NCI-H69 (cell line): ENCODE data around the gene IGF2BP2.
"Not testable (repeated sequence)": the region's sequence is repeated elsewhere in the genome, so short reads cannot be mapped to it uniquely, and the experiment has no call there.

Experiments used
- DNase-seq: peaks from one replicate; lab custom pipeline; 2025; lab: John Stamatoyannopoulos, UW

IGF2BP2 gene

DNA sequence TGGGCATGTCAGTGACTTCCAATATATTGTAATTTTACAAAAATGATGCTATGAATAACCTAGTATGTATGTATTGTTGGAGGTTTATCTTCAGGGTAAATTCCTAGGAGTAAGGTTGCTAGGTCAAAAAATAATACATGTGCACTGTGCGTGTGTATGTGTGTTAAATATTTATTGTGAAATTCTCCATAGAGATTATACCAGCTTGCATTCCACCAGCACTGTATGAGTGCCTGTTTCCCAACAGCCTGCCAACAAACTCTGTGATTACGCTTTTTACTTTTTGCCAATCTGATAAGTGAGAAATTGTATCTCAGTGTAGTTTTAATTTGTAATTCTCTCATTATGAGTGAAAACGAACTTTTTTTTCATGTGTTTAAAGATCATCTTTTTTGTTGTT, 12.6 kb upstream of the IGF2BP2 start:
- DNase-seq = no peak

DNA sequence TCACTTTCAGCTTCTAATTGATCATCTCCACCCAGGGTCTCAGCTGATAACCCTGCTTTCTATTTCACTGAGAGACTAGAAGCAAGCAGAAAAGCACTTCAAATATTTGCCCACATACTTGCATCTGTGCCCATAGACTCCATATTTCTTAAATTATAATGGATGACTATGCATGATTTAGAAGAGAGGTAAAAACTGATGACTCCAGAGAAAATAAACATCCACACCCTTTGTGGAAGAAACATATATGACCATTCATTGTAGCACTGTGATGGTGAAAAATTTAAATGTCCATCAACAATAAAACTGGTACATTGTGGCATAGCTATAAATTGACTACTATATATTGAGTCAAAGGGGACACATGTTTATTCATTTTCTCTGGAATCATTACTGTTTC, 7.1 kb upstream of the IGF2BP2 start:
- no peak for DNase-seq

DNA sequence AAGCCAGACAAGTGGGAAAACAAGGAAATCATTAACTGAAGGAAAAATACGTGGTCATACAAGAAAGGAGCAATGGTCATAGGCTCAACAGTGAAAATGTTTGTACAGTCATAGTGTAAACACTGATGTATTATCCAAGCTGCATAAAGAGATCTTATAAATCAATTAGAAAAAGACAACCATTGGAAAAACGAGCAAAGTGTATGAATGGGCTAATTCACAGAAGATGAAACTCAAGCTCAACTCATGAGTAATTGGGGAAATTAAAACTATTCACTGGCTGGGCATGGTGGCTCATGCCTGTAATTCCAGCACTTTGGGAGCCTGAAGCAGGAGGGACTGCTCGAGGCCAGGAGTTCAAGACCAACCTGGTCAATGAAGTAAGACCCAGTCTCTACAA, 6.4 kb upstream of the IGF2BP2 start:
- DNase-seq = no peak

DNA sequence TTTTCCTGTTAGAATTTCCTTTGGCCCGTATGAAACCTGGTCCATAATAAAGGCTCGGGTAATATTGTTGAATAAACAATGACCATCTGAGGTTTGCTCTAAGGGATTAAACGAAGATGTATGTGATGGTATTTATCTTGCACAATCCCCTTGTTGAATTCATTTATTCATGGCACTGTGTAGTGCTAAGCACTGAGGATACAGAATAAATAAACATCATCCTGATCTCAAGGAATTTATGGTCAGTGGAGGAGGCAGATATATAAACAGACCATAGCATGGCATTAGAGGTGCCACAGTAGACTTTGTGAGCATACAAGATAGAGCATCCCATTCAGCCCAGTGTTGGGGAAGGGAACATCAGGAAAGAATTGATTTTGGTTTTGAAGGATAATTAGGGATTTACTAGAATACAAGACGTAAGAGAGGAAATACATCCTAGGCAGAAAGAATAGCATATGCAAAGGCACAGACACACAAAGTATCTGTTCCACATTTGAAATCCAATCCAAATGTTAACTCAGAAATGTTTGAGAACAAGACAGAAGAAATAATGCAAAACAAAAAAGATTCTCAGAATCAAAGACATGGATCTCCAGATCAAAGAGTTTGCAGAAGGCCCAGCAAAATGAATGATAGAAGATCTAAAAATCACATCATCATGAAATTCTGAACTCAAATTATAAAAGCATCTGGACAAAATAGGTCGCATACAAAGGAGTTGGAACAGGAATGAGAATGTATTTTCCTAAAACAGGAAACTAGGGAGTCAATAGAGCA, 5.4 kb upstream of the IGF2BP2 start:
- DNase-seq = no peak

DNA sequence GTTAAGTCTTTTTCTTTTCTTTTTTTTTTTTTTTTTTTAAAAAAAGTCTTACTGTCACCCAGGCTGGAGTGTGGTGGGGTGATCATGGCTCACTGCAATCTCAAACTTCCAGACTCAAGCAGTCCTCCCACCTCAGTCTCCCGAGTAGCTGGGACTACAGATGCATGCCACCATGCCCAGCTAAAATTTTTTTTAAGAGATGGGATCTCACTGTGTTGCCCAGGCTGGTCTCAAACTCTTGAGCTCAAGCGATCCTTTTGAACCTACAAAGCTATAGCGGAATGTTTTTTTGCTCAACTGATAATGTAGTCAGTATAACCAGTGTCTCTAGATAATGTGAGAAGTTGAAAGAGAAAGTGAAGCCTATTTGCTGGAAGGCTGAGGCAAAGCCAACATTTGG, 3.9 kb upstream of the IGF2BP2 start:
- DNase-seq = no peak

DNA sequence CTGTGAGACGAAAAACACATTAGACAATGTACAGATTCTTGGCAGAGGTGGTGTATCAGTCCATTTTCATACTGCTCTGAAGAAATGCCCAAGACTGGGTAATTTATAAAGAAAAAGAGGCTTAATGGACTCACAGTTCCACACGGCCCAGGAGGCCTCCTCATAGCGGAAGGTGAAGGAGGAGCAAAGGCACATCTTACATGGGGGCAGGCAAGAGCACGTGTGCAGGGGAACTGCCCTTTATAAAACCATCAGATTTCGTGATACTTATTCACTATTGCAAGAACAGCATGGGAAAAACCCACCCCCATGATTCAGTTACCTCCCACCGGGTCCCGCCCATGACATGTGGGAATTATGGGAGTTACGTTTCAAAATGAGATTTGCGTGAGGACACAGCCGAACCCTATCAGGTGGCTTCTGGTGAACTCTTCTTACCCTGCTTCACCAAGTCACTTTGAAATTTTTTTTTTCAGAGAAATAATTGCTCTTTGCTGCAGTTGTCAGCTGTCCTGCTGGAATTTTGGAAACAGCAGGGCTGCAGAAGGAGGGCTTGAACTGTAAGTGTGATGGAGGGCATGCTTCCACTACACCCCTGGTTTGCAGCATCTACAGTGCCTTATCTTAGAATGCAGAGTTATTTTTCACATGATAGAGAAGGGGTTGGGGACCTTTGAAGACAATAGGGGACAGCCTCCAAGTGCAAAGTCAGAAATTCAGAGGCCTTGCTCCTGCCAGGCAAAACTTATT, 2.9 kb upstream of the IGF2BP2 start:
- no peak for DNase-seq

DNA sequence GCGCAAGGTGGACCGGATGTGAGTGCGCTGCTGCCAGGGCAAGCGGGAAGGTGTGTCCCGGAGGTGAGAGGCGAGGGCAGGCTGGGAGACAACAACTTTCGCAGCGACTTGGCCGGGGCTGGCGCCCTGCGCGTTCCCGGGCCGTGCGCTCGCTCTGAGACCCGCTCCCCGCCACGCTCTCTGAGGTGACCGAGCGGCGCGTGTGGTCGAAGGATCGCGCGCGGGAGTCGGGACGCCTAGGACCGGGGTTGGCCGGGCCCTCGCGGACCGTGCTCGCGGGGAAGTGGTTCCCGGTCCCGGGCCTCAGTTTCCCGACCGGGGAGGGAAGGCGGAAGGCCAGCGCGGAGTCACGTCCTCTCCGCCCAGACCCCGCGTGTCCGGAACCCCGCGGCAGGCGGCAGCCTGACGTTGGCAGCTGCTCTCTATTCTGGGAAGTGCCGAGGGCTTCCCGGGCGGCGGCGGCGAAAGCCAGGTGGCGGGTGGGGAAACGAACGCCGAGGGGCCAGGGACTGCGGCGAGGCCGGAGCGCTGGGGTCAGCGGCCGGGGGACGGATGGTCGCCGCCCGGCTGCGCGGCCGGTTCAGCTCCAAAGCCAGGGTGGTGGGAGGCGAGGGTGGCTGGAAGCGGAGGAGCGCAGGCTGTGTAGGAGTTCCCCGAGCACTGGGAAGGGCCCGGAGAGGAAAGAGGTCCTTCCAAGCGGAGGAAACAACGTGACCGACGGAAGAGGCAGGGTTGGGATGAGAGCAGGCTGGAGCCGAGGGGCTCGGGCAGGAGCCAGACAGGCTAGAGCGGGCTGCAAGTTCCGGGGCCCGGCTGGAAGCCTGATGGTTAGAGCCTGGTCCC, 1.0 kb upstream of the IGF2BP2 start:
- DNase-seq = peak; percentile 67

DNA sequence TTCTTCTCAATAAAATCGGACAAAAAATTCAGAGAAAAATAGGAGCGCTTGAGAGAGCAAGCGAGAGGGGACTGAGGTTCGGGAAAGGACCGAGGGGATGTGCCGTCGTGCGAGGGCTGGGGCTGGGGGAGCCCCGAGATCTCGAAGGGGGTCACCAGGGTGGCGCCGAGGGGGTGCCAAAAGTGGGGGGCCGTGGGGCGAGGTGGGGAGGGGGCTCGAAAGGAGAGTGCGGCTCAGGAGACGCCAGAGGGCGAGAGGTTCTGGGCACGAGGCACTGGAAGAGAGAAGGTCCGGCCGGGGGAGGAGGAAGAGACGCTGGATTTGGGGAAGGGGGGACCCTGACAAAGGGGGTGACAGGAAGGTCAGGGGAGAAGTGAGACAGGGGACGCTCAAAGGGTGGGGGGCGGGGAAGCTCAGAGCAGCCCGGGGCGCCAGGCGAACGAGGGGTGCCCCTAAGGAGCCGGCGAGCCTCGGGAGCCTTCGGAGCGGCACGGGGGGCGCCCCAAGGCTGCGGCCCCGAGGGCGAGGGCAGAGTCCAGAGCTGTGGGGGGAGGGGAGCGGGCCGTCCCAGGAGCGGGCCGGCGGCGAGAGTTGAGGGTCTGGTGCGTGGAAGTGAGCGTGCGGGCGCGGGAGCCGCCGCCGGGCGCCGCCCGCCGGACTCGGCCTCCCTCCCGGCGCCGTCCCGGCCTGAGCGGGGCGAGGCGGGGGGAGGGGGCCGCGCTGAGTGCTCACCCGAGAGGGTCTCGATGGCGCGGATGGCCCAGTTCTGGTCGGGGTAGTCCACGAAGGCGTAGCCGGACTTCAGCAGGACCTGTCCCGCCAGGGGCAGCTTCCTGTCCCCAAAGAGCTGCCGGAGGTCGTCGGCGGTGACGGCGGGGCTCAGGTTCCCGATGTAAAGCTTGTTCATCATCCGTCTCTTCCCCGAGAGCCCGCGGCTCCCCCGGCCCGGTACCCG, 514 bp downstream of the IGF2BP2 start:
- peak; percentile 36 for DNase-seq

DNA sequence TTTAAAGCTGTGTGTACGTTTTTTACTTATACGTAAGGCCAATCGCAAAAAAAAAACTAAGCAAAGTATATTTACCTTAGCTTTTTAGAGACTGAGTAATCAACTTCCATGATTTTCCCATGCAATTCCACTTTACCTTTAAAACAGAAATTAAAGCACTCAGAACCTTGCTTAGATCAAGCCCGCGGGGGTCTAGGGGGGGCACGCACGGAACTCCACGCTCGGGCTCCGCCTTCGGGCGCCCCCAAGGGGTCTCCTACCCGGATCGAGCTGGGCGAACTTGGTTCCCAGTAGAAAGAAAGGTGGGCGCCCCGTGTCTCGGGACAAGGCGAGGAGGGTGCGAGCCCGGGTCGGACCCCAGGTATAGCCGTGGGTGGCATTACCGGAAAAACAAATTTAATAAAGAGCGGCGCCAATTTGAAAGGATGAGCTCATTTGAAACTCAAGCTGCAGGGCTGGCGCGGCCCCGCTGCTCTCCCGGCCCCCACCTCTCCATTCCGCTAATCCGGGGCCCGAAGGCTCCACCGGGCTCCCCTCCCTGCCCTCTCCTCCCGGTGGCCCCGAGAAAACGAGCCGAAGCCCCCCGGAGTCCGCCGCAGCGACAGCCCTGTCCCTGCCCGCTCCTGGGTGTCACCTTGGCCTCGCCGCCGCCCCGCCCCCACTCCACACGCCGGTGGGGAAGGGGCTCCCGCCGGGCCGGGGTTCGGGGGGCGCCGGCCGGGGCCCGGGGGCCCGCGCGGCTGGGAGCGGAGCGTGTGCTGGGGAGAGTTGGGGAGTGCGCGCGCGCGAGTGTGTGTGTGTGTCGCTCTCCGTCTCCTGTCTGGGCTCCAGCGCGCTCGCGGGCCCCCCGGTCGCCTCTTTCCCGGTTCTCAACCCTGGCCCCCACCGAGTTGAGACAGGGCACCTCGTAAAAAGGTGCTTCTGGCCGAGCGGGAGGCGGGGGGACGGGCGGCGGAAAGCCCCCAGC, 1.5 kb downstream of the IGF2BP2 start:
- peak; percentile 36 for DNase-seq

DNA sequence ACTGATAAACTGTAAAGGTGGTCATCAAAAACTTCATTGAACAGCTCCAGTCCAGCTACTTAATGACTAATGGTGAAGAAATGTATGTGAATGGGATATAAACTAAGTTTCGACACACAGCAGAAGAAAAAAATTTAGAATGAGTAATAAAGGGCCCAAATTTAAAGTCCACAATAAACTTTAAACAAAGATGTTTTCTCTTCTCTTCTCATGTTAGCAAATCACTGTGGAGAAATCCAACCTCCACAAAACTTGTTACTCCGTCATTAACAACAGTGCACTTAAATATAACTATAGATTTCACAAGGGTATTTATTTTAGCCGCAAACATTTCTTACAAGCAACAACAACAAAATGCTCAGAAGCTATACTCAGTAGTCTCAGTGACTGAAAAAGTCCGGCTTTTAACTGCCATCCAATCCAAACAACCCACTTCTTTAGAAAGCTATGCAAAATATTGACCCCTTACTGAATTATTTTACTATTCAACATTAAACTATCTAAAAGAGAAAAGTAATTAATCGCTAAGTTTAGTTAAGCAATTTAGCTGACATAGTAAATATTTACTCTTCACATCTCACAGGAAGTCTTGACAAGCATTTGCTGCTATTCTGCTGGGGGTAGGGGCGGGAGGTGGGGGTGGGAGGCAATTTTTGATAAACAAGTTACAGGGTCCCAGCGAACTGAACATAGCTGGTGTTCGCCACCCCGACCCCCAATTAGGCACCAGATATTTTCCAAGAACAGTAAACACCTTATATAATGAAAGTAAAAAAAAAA, 2.4 kb downstream of the IGF2BP2 start:
- DNase-seq = no peak

DNA sequence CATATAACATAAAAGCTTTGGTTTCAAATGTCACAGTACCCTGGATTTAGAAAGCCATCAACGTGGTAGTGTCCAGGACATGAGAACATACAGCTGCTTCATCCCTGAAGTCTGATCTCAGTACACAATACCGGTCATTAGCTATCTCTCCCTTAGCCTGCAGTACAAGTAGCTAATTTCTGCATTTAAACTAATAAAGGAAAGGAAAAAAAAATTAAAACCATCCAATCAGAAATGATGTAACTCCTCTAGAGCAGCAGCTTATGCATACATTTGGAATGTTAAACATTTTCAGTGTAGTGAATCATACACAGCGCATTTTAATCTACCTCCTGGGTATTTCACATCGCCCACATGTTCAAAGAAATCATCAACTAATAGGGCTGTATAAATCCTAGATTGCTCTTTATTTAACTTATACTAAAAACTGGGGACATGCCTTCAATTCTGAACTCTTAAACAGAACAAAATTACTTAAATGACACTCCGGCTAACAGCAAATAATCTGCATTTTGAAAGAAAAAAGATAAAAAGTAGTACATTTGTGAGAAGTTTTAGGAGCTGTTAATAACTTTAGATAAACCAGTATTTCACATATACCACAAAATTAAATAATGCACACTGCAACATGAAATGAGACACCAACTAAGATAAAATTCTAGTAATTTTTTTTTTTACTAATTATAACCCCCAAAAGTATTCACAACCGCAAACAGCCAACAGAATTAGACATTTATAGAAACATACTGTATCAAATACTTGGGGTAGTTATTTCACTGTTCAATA, 3.7 kb downstream of the IGF2BP2 start:
- peak; percentile 24 for DNase-seq

DNA sequence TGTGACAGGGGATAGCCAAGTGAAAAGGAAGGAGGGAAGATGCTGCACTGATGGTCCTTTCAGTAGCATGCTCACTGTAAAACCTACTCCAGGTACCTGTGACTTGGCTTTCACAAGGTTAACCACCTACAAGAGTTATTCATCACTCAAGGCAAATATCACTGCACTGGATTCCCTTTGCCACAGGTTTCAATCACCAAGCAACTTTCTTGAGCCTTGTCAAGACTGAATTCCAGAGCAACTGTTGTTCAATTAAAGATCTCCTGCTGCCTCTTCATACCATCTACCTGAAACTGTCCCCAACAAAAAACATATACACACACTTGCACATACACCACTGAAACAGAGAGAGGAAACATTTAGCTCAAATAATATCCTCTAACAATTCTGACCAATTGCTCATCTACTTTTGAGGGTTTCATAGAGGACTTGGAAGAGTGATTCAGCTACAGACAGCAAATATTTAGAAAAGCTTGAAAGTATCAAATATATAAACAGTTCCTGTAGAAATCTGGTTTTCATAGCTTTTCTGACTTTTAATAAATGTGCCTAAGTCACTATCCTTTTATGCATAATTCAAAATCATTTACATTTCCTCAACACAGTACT, 6.5 kb downstream of the IGF2BP2 start:
- no peak for DNase-seq

DNA sequence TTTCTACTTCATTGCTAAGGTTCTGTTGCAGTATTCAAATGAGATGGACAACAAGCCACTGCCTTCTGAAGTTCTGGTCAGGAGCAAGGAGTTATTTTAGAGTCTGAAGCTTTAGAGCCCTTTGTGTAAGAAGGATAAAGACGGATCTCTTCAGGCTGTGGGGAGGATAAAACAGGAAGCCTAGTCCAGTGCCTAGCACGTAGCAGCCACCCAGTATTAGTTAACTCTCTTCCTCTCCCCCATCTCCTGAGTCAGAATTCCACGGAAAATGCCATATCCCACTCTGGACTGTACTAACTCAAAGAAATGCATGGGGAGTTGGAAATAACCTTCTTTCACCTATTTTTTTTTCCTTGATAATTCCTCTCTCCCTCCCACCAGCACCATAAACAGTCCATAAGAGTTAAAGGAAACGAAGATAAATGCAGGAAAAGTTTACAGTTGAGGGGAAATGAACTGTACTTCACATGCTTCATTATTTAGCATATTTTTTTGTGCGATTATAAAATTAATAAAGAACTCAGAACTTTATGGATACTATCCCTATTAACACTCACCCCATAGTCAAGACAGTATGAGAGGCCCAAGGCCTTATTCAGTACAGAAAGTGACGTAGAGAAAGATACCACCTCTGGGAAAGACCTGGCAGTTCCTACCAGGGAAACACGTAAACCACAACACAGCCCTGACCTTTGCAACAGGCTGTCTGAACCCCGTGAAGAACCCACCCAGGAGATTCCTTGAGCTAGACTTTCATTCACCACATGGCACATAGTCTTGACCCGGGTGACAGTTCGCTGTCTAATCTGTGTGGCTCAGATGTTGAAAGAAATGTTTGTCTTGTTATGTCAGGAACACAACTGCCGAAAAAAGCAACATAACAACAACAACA, 9.2 kb downstream of the IGF2BP2 start:
- DNase-seq = no peak

DNA sequence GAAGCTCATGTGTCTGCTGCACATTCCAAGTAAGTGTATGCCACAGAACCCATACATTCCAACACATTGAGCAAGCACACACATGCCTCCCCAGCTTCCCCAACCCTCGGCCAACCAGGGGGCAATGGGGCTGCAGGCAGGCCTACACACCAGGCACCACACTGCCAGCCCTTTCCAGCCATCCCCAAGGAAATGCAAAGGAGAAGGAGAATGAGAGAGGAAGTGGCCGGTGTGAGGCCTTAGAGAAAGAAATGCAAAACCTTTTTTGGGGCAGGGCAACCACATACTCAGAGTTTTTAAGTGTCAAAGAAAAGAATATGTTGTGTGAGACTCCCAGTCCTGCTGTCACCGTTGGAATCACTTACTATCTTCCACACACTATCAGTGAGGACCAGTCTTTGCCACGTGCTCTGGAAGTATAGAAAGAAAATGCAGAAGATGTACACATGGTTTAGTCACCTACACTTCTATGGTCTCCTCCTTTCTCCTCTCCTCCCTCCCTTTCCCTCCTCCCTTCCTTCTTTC, 11.1 kb downstream of the IGF2BP2 start:
- no peak for DNase-seq

DNA sequence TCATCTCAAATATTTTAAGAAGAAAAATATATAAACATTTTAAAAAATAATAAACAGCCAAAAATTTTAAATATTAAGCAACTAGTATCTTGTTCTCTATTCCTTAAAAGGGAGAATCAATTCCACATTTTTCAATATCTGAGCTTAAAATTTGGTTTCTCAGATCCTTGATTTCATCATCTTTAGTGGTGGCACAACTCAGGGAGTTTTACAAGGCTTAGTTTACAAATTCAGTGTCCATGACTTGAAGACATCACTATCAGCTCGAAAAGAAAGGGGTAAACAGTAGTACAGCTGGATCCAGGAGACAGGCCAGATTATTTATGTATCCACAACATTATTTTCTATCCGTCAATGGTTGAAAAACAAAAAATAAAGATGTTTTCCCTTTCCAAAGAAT, 11.6 kb downstream of the IGF2BP2 start:
- DNase-seq = no peak

DNA sequence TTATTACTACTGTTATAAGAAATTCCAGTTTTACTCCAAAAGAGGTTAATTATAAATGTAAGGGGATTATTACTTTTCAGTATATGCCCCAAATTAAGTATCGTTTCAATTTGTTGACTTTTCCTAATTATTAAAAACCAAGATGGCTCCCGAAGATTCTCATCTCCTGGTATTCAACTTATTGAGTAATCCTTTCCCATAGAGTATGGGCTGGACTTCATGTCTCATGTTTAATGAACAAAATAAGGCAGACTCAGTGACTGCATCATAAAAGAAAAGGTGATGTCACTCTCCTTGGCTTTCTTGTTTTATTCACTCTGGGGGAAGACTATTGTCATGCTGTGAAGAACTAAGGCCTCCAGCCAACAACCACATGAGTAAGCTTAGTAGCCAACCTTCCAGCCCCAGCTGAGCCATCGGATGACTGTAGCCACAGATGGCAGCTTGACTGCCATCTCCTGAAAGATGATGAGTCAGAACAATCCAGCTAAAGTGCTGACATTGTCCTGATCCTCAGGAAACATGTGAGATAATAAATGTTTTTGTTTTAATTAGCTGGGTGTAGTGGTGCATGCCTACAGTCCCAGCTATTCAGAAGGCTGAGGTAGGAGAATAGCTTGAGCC, 17.3 kb downstream of the IGF2BP2 start:
- DNase-seq = peak; percentile 13

DNA sequence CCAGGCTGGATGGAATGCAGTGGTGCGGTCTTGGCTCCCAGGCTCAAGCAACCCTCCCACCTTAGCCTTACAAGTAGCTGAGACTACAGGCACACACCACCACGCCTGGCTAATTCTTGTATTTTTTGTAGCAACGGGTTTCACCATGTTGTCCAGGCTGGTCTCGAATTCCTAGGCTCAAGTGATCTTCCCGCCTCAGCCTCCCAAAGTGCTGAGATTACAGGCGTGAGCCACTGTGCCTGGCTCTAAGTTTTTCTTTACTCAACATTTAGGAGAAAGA, 26.1 kb downstream of the IGF2BP2 start:
- not testable (repeated sequence) for DNase-seq
